Endodermal cell (in vitro differentiated cells): ENCODE data around the gene MRPS11. TPM values are rescaled to one million over a fixed set of nuclear protein-coding genes. Genes with fewer than 3 reads are reported as not detected.

Source experiments
- DNase-seq: peaks from one replicate; pipeline ENCODE4 v3.0.0-alpha.2; 2017
- H3K27ac ChIP-seq: 2 replicates; pipeline ENCODE4 v1.5.1; 2013; ENCODE audit warnings: mild to moderate bottlenecking, low read depth, low read length, moderate library complexity
- H3K27me3 ChIP-seq: 2 replicates; pipeline ENCODE4 v1.6.1; 2013; ENCODE audit warnings: mild to moderate bottlenecking, low read length, moderate library complexity; ENCODE audit not compliant: insufficient read depth, control insufficient read depth, poor library complexity, severe bottlenecking
- H3K36me3 ChIP-seq: 2 replicates; pipeline ENCODE4 v1.7.0; 2013; ENCODE audit warnings: mild to moderate bottlenecking, low read length, moderate library complexity; ENCODE audit not compliant: control insufficient read depth, insufficient read depth
- H3K4me1 ChIP-seq: one replicate; pipeline ENCODE4 v1.7.0; 2013; ENCODE audit warnings: low read length; ENCODE audit not compliant: control insufficient read depth, insufficient read depth
- H3K4me3 ChIP-seq: 2 replicates; pipeline ENCODE4 v1.5.1; 2013; ENCODE audit warnings: mild to moderate bottlenecking, low read length, moderate library complexity
- H3K9ac ChIP-seq: 2 replicates; pipeline ENCODE4 v1.6.1; 2013; ENCODE audit warnings: mild to moderate bottlenecking, low read length, moderate library complexity; ENCODE audit not compliant: poor library complexity, severe bottlenecking; ENCODE audit errors: extremely low read depth
- H3K9me3 ChIP-seq: 2 replicates; pipeline ENCODE4 v1.6.1; 2013; ENCODE audit warnings: mild to moderate bottlenecking, low read length, moderate library complexity; ENCODE audit not compliant: control insufficient read depth
- H3K27ac Mint-ChIP-seq: 2 replicates; pipeline ENCODE4 v1.8.0; 2020; ENCODE audit warnings: mixed read lengths
- H3K27me3 Mint-ChIP-seq: 2 replicates; pipeline ENCODE4 v1.8.0; 2021; ENCODE audit warnings: mild to moderate bottlenecking, mixed read lengths; ENCODE audit not compliant: insufficient read depth
- H3K36me3 Mint-ChIP-seq: 2 replicates; pipeline ENCODE4 v1.8.0; 2020; ENCODE audit warnings: low read depth, mixed read lengths
- H3K4me1 Mint-ChIP-seq: 2 replicates; pipeline ENCODE4 v1.8.0; 2020; ENCODE audit warnings: mixed read lengths
- H3K4me3 Mint-ChIP-seq: 2 replicates; pipeline ENCODE4 v1.8.0; 2020; ENCODE audit warnings: mild to moderate bottlenecking, moderate library complexity, mixed read lengths
- H3K9me3 Mint-ChIP-seq: 2 replicates; pipeline ENCODE4 v1.8.0; 2020; ENCODE audit warnings: mild to moderate bottlenecking, mixed read lengths
- CTCF ChIP-seq: fragments of 200-600 bp; sonication (generic); conservative IDR thresholded peaks from 2 replicates; pipeline ENCODE4 v1.5.0; 2021; ENCODE audit warnings: antibody characterized with exemption, mild to moderate bottlenecking
- WGBS, 2 experiments: methylation state at CpG; one replicate each; pipeline versions ENCODE4 v1.1.5 to v1.1.7; 2013; ENCODE audit warnings: missing lambda C conversion rate in 2 of 2, mixed read lengths in 1 of 2; ENCODE audit not compliant: insufficient coverage in 1 of 2, insufficient read length in 1 of 2; 5-methylcytosine and 5-hydroxymethylcytosine counted together
- total RNA-seq, 2 donors: library from RNA; stranded (reverse); fragmentation: NEBNext Ultra II Directional in 1 of 2; extraction: Animal tissue kit (Norgen Biotek cat#: 25700) in 1 of 2; gene quantifications; 2 replicates in 1 of 2; 3 replicates in 1 of 2; pipeline ENCODE4 v1.2.1, GENCODE V29; 2021

Gene MRPS11
- total RNA-seq, 2 donors from 2014 or later: 44.8 to 49.0 TPM

- DNase-seq: peak; percentile 73
- no peaks in the 10 kb centered on the region for H3K9me3 Mint-ChIP-seq
- H3K36me3 Mint-ChIP-seq: no peaks in the 10 kb centered on the region
- Histone ChIP-seq H3K27me3 (peaks cover 13% of the 10 kb centered on the region), H3K9me3 (no peaks in the 10 kb centered on the region), H3K27ac (peak overlapping the region; percentile 48), H3K9ac (no peak overlapping the region), H3K4me1 (peaks cover 28% of the 10 kb centered on the region), H3K4me3 (no peak overlapping the region), H3K36me3 (no peaks in the 10 kb centered on the region)
- peak overlapping the region; percentile 12 for H3K4me3 Mint-ChIP-seq
- TF ChIP-seq CTCF: no peak
- WGBS, 2 experiments: 20 to 37% methylated on average over 8 to 10 of the region's 10 CpGs
- H3K4me1 Mint-ChIP-seq: peaks cover 62% of the 10 kb centered on the region
- H3K27ac Mint-ChIP-seq: no peak overlapping the region
- peaks cover 38% of the 10 kb centered on the region for H3K27me3 Mint-ChIP-seq
Observed at GRCh38 chr15:88484682-88485331, 17.3 kb downstream of the MRPS11 start.

- Histone ChIP-seq H3K9me3 (no peaks in the 10 kb centered on the region), H3K9ac (no peak overlapping the region), H3K4me3 (no peak overlapping the region), H3K36me3 (no peaks in the 10 kb centered on the region), H3K4me1 (peaks cover 18% of the 10 kb centered on the region), H3K27me3 (peaks cover 13% of the 10 kb centered on the region), H3K27ac (no peak overlapping the region)
- WGBS, 2 experiments: 92 to 100% methylated on average over 2 of the region's 2 CpGs
- DNase-seq: no peak
- H3K27me3 Mint-ChIP-seq: peaks cover 31% of the 10 kb centered on the region
- H3K4me3 Mint-ChIP-seq: no peak overlapping the region
- peaks cover 52% of the 10 kb centered on the region for H3K4me1 Mint-ChIP-seq
- TF ChIP-seq CTCF: peak; percentile 69
- peak overlapping the region; percentile 67 for H3K27ac Mint-ChIP-seq
- H3K36me3 Mint-ChIP-seq: no peaks in the 10 kb centered on the region
- H3K9me3 Mint-ChIP-seq: no peaks in the 10 kb centered on the region
Observed at GRCh38 chr15:88487178-88487795, 19.8 kb downstream of the MRPS11 start.

- H3K27ac ChIP-seq: no peak overlapping the region
- Mint-ChIP-seq H3K4me3 (no peak overlapping the region), H3K27me3 (peaks cover 24% of the 10 kb centered on the region), H3K27ac (peak overlapping the region; percentile 67), H3K9me3 (no peaks in the 10 kb centered on the region), H3K4me1 (peaks cover 48% of the 10 kb centered on the region), H3K36me3 (no peaks in the 10 kb centered on the region)
- no peak overlapping the region for H3K4me3 ChIP-seq
- H3K36me3 ChIP-seq: no peaks in the 10 kb centered on the region
- peaks cover 9% of the 10 kb centered on the region for H3K27me3 ChIP-seq
- peaks cover 18% of the 10 kb centered on the region for H3K4me1 ChIP-seq
- WGBS, 2 experiments: 80 to 89% methylated on average over 5 to 9 of the region's 11 CpGs
- TF ChIP-seq CTCF: no peak
- no peak overlapping the region for H3K9ac ChIP-seq
- no peaks in the 10 kb centered on the region for H3K9me3 ChIP-seq
- DNase-seq: no peak
Observed at GRCh38 chr15:88487796-88488523, 20.5 kb downstream of the MRPS11 start.
